Nephron (organoid): Measurements from ENCODE around the gene KCNJ10.

Experiments
- H3K27ac Mint-ChIP-seq, 3 experiments: 2 replicates each; pipeline ENCODE4 v1.8.0; 2020; ENCODE audit warnings: mixed read lengths in 3 of 3, mild to moderate bottlenecking in 2 of 3, moderate library complexity in 1 of 3
- H3K27me3 Mint-ChIP-seq: 2 replicates; pipeline ENCODE4 v1.8.0; 2021; ENCODE audit warnings: low read depth, mild to moderate bottlenecking, moderate library complexity, mixed read lengths
- H3K36me3 Mint-ChIP-seq: 2 replicates; pipeline ENCODE4 v1.8.0; 2020; ENCODE audit warnings: low read depth, mixed read lengths
- H3K4me1 Mint-ChIP-seq: 2 replicates; pipeline ENCODE4 v1.8.0; 2020; ENCODE audit warnings: mixed read lengths
- H3K4me3 Mint-ChIP-seq, 3 experiments: 2 replicates each; pipeline ENCODE4 v1.8.0; 2020; ENCODE audit warnings: mild to moderate bottlenecking in 3 of 3, mixed read lengths in 3 of 3, moderate library complexity in 2 of 3
- H3K9me3 Mint-ChIP-seq: 2 replicates; pipeline ENCODE4 v1.8.0; 2020; ENCODE audit warnings: mixed read lengths
- CTCF ChIP-seq, 3 experiments: fragments of 200-600 bp; sonication (generic); IDR thresholded peaks; one replicate each; pipeline ENCODE4 v1.5.0; 2021; ENCODE audit warnings: antibody characterized with exemption in 3 of 3; ENCODE audit not compliant: unreplicated experiment in 3 of 3

Gene KCNJ10

GRCh38 chr1:160089883-160090282 lies 19.9 kb upstream of the KCNJ10 start:
- no peak overlapping the region for H3K27ac Mint-ChIP-seq
- H3K27me3 Mint-ChIP-seq = peaks cover 20% of the 10 kb centered on the region
- H3K4me3 Mint-ChIP-seq = no peak overlapping the region
- no peaks in the 10 kb centered on the region for H3K9me3 Mint-ChIP-seq
- TF ChIP-seq CTCF (IDR thresholded peaks at IDR 0.05; ENCODE audit: unreplicated experiment in 3 of 3) = no peak
- peaks cover 4% of the 10 kb centered on the region for H3K36me3 Mint-ChIP-seq
- no peaks in the 10 kb centered on the region for H3K4me1 Mint-ChIP-seq

GRCh38 chr1:160087118-160087662 lies 17.2 kb upstream of the KCNJ10 start:
- Mint-ChIP-seq H3K27ac (no peak overlapping the region), H3K36me3 (peaks cover 4% of the 10 kb centered on the region), H3K4me3 (no peak overlapping the region), H3K4me1 (no peaks in the 10 kb centered on the region), H3K27me3 (peaks cover 46% of the 10 kb centered on the region), H3K9me3 (no peaks in the 10 kb centered on the region)
- no peak for TF ChIP-seq CTCF (IDR thresholded peaks at IDR 0.05; ENCODE audit: unreplicated experiment in 3 of 3)

- no peaks in the 10 kb centered on the region for H3K36me3 Mint-ChIP-seq
- no peak for TF ChIP-seq CTCF (IDR thresholded peaks at IDR 0.05; ENCODE audit: unreplicated experiment in 3 of 3)
Observed at GRCh38 chr1:160086456-160086892, 16.5 kb upstream of the KCNJ10 start.

GRCh38 chr1:160085686-160086455 lies 15.9 kb upstream of the KCNJ10 start:
- peak; percentile 74 to 83 (median 78) for TF ChIP-seq CTCF (IDR thresholded peaks at IDR 0.05; ENCODE audit: unreplicated experiment in 3 of 3)
- H3K4me3 Mint-ChIP-seq = no peak overlapping the region
- H3K4me1 Mint-ChIP-seq = no peaks in the 10 kb centered on the region
- no peaks in the 10 kb centered on the region for H3K9me3 Mint-ChIP-seq
- H3K36me3 Mint-ChIP-seq = no peaks in the 10 kb centered on the region
- peaks cover 59% of the 10 kb centered on the region for H3K27me3 Mint-ChIP-seq
- no peak overlapping the region for H3K27ac Mint-ChIP-seq

More at GRCh38 chr1:160086456-160086892, 16.5 kb upstream of the KCNJ10 start:
- Mint-ChIP-seq H3K9me3 (no peaks in the 10 kb centered on the region), H3K4me3 (no peak overlapping the region), H3K4me1 (no peaks in the 10 kb centered on the region), H3K27ac (no peak overlapping the region), H3K27me3 (peaks cover 53% of the 10 kb centered on the region)

GRCh38 chr1:160084771-160085321 lies 14.9 kb upstream of the KCNJ10 start:
- TF ChIP-seq CTCF (IDR thresholded peaks at IDR 0.05; ENCODE audit: unreplicated experiment in 3 of 3) = no peak
- peak overlapping the region in 1 of 3 experiments; percentile 26 for H3K4me3 Mint-ChIP-seq
- no peaks in the 10 kb centered on the region for H3K9me3 Mint-ChIP-seq
- H3K36me3 Mint-ChIP-seq = no peaks in the 10 kb centered on the region
- peaks cover 70% of the 10 kb centered on the region for H3K27me3 Mint-ChIP-seq
- no peaks in the 10 kb centered on the region for H3K4me1 Mint-ChIP-seq
- H3K27ac Mint-ChIP-seq = no peak overlapping the region
